DMS153 treated with DMSO at 0.1 percent for 48 hours (cell line): ENCODE measurements around the gene PRKCB.

Experiments
- DNase-seq: peaks from one replicate; lab custom pipeline; 2025; ENCODE audit not compliant: unreplicated experiment; lab: John Stamatoyannopoulos, UW

Gene PRKCB

GRCh38 chr16:23863511-23864422, 28.0 kb downstream of the PRKCB start:
- DNase-seq = no peak

DNA sequence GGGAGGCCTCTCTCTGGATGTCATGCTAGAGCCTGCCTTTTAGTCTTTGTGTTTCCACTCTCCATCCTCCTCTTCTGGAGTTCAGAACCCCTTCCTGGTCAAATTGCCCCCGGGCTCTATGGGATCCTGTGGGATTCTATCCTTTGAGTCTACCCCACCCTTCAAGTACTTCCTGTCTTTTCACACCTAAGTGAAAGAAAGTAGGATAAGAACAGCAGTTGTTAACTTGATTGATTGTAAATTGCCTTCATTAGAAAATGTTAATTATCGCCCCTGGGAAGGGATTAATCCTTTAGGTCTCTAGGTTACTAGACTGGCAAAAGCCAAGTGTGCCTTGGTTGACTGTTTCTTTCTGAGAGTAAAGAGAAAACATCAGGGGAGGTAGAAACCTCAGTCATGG, 30.1 kb downstream of the PRKCB start:
- no peak for DNase-seq

GRCh38 chr16:23866621-23867020, 30.8 kb downstream of the PRKCB start:
- DNase-seq = no peak

GRCh38 chr16:23867566-23867965, 31.8 kb downstream of the PRKCB start:
- no peak for DNase-seq

- no peak for DNase-seq
Observed at GRCh38 chr16:23868136-23868535, 32.4 kb downstream of the PRKCB start.

DNA sequence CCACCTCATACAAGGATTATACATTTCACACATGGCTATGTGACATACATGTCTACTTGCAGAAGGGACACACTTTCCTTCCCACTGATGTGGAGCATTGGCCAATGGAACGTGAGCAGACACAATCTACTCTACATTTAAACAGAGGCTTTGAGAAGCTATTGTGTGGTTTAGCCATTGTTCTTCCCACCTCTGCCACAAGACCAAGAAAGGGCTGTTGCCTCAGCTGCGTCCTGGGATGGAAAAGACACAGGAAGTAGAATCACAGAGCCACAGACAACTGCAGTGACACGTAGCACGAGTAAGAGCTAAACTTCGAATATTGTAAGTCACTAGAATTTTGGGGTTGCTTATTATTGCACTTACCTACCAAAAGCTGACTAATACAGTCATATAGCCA, 33.3 kb downstream of the PRKCB start:
- no peak for DNase-seq

GRCh38 chr16:23871924-23872323, 36.1 kb downstream of the PRKCB start:
- DNase-seq = no peak

DNA sequence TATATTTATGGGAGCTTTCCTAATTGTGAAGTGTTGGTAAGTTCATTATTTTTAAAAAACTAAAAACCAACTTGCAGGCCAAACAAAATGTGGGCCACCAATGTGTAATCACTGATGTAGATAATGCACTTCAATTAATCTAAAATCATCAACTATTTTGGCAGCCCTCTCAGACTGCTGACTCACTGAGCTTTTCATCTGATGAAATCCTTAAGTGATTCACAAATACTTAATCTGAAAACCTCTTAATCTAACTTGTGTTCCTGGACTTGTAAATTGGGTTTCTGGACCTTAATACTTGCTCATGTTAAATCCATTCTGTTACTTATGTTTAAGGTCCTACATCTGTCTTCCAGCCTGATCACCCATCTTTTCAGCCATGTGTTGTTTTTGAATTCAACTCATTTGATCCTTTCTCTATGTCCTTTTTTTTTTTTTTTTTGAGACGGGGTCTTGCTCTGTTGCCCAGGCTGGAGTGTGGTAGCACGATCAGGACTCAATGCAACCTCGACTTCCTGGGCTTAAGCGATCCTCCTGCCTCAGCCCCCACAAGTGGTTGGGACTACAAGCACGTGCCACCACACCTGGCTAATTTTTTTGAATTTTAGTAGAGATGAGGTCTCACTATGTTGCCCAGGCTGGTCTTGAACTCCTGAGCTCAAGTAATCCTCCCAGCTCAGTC, 39.0 kb downstream of the PRKCB start:
- DNase-seq = no peak

- DNase-seq = no peak
Observed at GRCh38 chr16:23876256-23876896, 40.6 kb downstream of the PRKCB start.

GRCh38 chr16:23877107-23878070, 41.6 kb downstream of the PRKCB start:
- DNase-seq = no peak

DNA sequence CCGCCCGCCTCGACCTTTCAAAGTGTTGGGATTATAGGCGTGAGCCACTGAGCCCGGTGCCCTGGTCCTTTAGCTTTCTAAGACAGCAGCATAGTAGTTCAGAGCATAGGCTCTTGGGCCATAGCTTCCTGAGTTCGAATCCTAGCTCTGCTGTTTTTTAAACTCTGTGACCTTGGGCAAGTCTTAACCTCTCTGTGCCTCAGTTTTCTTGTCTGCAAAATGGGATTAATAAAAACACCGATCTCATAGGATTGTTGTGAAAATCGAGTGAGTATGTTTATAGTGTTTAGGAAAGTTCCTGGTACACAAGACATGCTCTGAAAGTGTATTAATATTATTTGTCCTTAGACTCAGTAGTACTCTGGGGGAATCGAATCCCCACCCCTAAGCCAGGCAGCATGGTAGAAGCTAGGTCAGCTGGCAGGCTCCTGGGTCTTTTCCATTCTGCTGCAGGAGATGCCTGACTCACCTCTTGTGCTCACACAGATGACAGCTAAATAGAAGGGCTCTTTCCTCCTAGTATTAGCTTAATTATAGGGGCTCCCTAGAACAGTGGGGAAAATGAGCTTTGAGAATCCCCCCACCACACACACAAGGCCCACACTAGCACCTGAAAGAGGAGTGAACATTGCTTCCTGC, 44.1 kb downstream of the PRKCB start:
- no peak for DNase-seq

- no peak for DNase-seq
Observed at GRCh38 chr16:23889189-23889588, 53.4 kb downstream of the PRKCB start.

DNA sequence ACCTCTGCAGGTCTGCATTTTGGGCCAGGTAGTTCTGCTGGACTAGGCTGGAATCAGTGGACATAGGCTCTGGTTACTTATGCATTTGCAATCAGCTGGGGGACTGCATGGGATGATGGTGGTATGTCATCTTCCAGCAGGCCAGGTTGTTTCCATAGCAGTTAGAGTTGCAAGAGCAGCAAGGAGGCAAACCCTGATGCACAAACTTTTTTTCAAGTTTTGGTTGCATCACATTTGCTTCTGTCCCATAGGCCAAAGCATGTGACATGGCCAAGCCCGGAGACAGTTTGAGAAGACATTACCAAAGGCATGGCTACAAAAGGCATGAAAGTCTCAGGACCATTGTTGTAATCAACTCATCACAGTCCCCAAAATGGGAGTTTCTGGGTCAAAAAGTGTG, 58.2 kb downstream of the PRKCB start:
- DNase-seq = no peak

- no peak for DNase-seq
Observed at GRCh38 chr16:23895052-23895451, 59.3 kb downstream of the PRKCB start.

DNA sequence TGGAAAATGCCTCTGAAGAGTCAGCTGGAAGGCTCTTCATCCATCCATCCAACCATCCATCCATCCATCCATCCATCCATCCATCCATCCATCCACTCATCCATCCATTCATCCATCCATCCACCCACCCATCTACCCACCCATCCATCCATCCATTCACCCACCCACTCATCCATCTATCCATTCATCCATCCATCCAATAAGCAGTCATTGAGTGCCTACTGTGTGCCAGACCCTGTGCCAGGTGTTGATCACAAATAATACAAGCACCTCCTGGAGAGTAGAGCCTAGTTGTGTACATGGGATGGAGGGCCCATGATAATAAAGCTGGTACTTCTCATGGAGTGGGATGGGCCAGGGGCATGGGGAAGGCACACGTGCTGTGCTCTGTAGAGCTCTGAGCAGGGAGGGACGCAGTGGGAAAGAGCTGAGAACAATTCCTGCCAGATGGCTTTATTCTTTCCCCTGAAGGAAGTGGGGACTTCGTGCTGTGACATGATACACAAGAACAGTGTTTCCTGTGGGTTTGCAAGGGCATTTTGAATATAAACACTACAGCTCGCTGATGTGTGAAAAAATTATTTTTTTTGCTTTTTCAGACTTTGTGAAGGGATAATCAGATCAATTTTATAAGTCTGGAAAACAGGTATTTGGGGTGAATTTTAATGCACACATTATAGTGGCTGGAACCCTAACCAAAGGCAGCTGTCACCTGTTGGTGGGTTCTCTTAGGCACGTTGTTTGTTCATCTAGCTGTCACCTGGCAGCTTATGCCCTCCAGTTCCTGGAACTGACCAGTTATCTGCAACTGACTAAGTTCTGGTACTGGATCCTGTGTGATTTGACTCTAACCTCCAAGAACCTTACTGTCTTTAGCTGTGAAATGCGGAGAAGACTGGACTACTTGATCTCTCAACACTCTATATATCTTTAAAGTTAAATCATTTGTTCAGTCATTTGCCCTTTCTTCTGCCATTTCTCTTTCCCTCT, 61.3 kb downstream of the PRKCB start:
- DNase-seq = no peak

GRCh38 chr16:23898682-23899430, 63.1 kb downstream of the PRKCB start:
- DNase-seq = no peak

DNA sequence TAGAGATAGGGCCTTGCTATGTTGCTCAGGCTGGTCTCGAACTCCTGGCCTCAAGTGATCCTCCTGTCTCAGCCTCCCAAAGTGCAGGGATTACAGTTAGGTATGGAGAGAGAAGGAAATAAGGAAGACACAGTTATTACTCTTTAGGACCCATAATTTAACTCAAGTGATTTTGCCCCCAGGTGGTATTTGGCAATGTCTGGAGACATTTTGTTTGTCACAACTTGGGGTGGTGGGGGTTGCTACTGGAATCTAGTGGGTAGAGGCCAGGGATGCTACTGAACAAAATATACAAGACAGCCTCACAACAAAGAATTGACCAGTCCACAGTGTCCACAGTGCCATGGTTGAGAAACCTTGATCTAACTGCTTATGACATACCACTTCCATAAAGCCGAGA, 64.1 kb downstream of the PRKCB start:
- no peak for DNase-seq

- no peak for DNase-seq
Observed at GRCh38 chr16:23900480-23901177, 64.8 kb downstream of the PRKCB start.
